SK-N-SH (cell line): ENCODE measurements around the gene DDX1. TPM values are rescaled to one million over a fixed set of nuclear protein-coding genes. Genes with fewer than 3 reads are reported as not detected.

Experiments
- CTCF ChIA-PET: fragments of 300-600, 350-600 bp; formaldehyde crosslinking; extraction: SDS; loops from one replicate; lab custom pipeline; 2021; lab: Yijun Ruan, JAX
- POLR2A ChIA-PET: fragments of 350-600 bp; sonication (Branson Sonifier 250); formaldehyde crosslinking; extraction: SDS; loops from one replicate; lab custom pipeline; 2020; ENCODE audit warnings: antibody characterized with exemption, inconsistent platforms; lab: Yijun Ruan, JAX
- DNase-seq: peaks from one replicate; pipeline ENCODE4 v3.0.0; 2012
- H2AFZ ChIP-seq: fragments of 200-600 bp; sonication (generic); 2 replicates; pipeline ENCODE4 v1.8.1; 2016; ENCODE audit warnings: antibody characterized with exemption, mild to moderate bottlenecking, low read depth
- H3F3A ChIP-seq: fragments of 200-600 bp; sonication (generic); replicated peaks from 2 replicates; pipeline ENCODE3; 2016; ENCODE audit warnings: antibody characterized with exemption, mild to moderate bottlenecking; ENCODE audit not compliant: insufficient read depth
- H3K27ac ChIP-seq, 2 experiments: fragments of 200-500 bp in 1 of 2; fragments of 200-600 bp in 1 of 2; sonication (Bioruptor generic) in 1 of 2; sonication (generic), shearing (Covaris generic) in 1 of 2; 2 replicates each; pipeline versions ENCODE4 v1.5.1 to v1.6.1; 2014 to 2016; ENCODE audit warnings: low read depth in 2 of 2, inconsistent platforms in 1 of 2, low read length in 1 of 2, mild to moderate bottlenecking in 1 of 2, mixed read lengths in 1 of 2
- H3K27me3 ChIP-seq: fragments of 200-600 bp; sonication (generic), shearing (Covaris generic); 2 replicates; pipeline ENCODE4 v1.6.1; 2016; ENCODE audit warnings: mixed run types; ENCODE audit not compliant: insufficient read depth
- H3K36me3 ChIP-seq, 2 experiments: fragments of 200-500 bp in 1 of 2; fragments of 200-600 bp in 1 of 2; sonication (Bioruptor generic) in 1 of 2; sonication (generic) in 1 of 2; replicated peaks in 1 of 2; 2 replicates each; pipeline versions ENCODE3 to v1.5.1; 2014 to 2016; ENCODE audit warnings: low read length in 1 of 2, mild to moderate bottlenecking in 1 of 2; ENCODE audit not compliant: insufficient read depth in 2 of 2, control insufficient read depth in 1 of 2
- H3K4me1 ChIP-seq, 2 experiments: fragments of 200-500 bp in 1 of 2; fragments of 200-600 bp in 1 of 2; sonication (Bioruptor generic) in 1 of 2; sonication (generic), shearing (Covaris generic) in 1 of 2; 2 replicates each; pipeline versions ENCODE4 v1.5.1 to v1.6.1; 2014 to 2016; ENCODE audit warnings: low read depth in 1 of 2, low read length in 1 of 2, mixed run types in 1 of 2; ENCODE audit not compliant: insufficient read depth in 2 of 2, control insufficient read depth in 1 of 2
- H3K4me2 ChIP-seq: fragments of 200-600 bp; sonication (generic), shearing (Covaris generic); 2 replicates; pipeline ENCODE4 v1.6.1; 2017; ENCODE audit warnings: mixed run types
- H3K4me3 ChIP-seq, 2 experiments: fragments of 200-500 bp in 1 of 2; fragments of 200-600 bp in 1 of 2; sonication (Bioruptor generic) in 1 of 2; sonication (generic), shearing (Covaris generic) in 1 of 2; 2 replicates each; pipeline versions ENCODE4 v1.5.1 to v1.8.1; 2014 to 2016; ENCODE audit warnings: low read depth in 2 of 2, inconsistent platforms in 1 of 2, low read length in 1 of 2, mild to moderate bottlenecking in 1 of 2, mixed read lengths in 1 of 2, moderate library complexity in 1 of 2
- H3K79me2 ChIP-seq: fragments of 200-600 bp; sonication (generic); 2 replicates; pipeline ENCODE4 v1.8.1; 2017; ENCODE audit warnings: mild to moderate bottlenecking; ENCODE audit not compliant: insufficient read depth
- H3K9ac ChIP-seq: fragments of 200-600 bp; sonication (generic); 2 replicates; pipeline ENCODE4 v1.6.1; 2017; ENCODE audit warnings: mixed run types
- H3K9me2 ChIP-seq: fragments of 200-600 bp; sonication (generic); 2 replicates; pipeline ENCODE4 v1.6.1; 2017; ENCODE audit warnings: mixed run types
- H3K9me3 ChIP-seq: fragments of 200-600 bp; sonication (generic); 2 replicates; pipeline ENCODE4 v1.6.1; 2017; ENCODE audit warnings: mixed run types, mild to moderate bottlenecking, moderate library complexity
- H4K20me1 ChIP-seq: fragments of 200-600 bp; sonication (generic); 2 replicates; pipeline ENCODE4 v1.6.1; 2017; ENCODE audit warnings: mild to moderate bottlenecking, mixed run types; ENCODE audit not compliant: insufficient read depth
- EP300 ChIP-seq, 2 experiments: IDR thresholded peaks; 2 replicates each; pipeline versions ENCODE4 v1.4.0 to v1.6.1; 2012; ENCODE audit warnings: borderline replicate concordance in 1 of 2, low read depth in 1 of 2, low read length in 1 of 2
- FOXM1 ChIP-seq: IDR thresholded peaks from 2 replicates; pipeline ENCODE4 v1.4.0; 2012; ENCODE audit warnings: low read depth, mild to moderate bottlenecking
- JUND ChIP-seq: IDR thresholded peaks from 2 replicates; pipeline ENCODE4 v1.4.0; 2012
- MAX ChIP-seq: IDR thresholded peaks from 2 replicates; pipeline ENCODE4 v1.4.0; 2012; ENCODE audit warnings: low read depth
- NFIC ChIP-seq: IDR thresholded peaks from 2 replicates; pipeline ENCODE4 v1.4.0; 2012; ENCODE audit warnings: borderline replicate concordance
- NRF1 ChIP-seq: IDR thresholded peaks from 2 replicates; pipeline ENCODE4 v1.6.1; 2012; ENCODE audit warnings: low read depth, mild to moderate bottlenecking, low read length
- POLR2AphosphoS5 ChIP-seq: IDR thresholded peaks from 2 replicates; pipeline ENCODE4 v1.6.1; 2012; ENCODE audit warnings: low read depth, low read length
- RXRA ChIP-seq: IDR thresholded peaks from 2 replicates; pipeline ENCODE4 v1.4.0; 2012; ENCODE audit warnings: low read depth, mild to moderate bottlenecking, borderline replicate concordance
- SIN3A ChIP-seq: IDR thresholded peaks from 2 replicates; pipeline ENCODE4 v1.6.1; 2012; ENCODE audit warnings: low read depth, mild to moderate bottlenecking, low read length, moderate library complexity, borderline replicate concordance
- TAF1 ChIP-seq: IDR thresholded peaks from 2 replicates; pipeline ENCODE4 v1.6.1; 2012; ENCODE audit warnings: low read depth, mild to moderate bottlenecking, low read length, moderate library complexity, borderline replicate concordance
- TCF12 ChIP-seq: IDR thresholded peaks from 2 replicates; pipeline ENCODE4 v1.4.0; 2012
- USF2 ChIP-seq: fragments of 150-350 bp; IDR thresholded peaks from 2 replicates; pipeline ENCODE4 v1.6.1; 2017; ENCODE audit warnings: antibody characterized with exemption, low read length, low read depth, borderline replicate concordance
- WGBS: methylation state at CpG from one replicate; pipeline ENCODE4 v1.1.6; 2017; ENCODE audit warnings: low lambda C conversion rate; 5-methylcytosine and 5-hydroxymethylcytosine counted together
- polyA plus RNA-seq, 3 experiments: library from polyadenylated mRNA; depleted of rRNA; stranded (reverse); fragments of >200 nt; gene quantifications; 2 replicates each; pipeline ENCODE4 v1.2.3, GENCODE V29; 2012

DDX1 gene
- polyA plus RNA-seq, 1 of the 3 experiments (the other 2 are of a cell fraction), result 54.5 TPM

- H3K27ac ChIP-seq, result 0 out of 4 replicates have a peak overlapping the region, but pooled peaks of 1 of the 2 experiments have one; percentile 4
- H3K9me3 ChIP-seq, result no peaks in the 10 kb centered on the region
- H3F3A ChIP-seq, result peaks cover 5% of the 10 kb centered on the region
- peaks cover 17 to 34% of the 10 kb centered on the region in 2 experiments for H3K36me3 ChIP-seq
- H3K27me3 ChIP-seq, result no peaks in the 10 kb centered on the region
- 87% methylated on average over 5 of the region's 5 CpGs for WGBS
- peaks cover 0 to 8% of the 10 kb centered on the region in 2 experiments; a peak in 2 of 4 replicates for H3K4me1 ChIP-seq
- H4K20me1 ChIP-seq, result peaks cover 7% of the 10 kb centered on the region; the same call in 1 of the 2 replicates
- peaks cover 51% of the 10 kb centered on the region for H3K79me2 ChIP-seq
- DNase-seq, result no peak
- no peak overlapping the region for H3K9ac ChIP-seq
- H2AFZ ChIP-seq, result no peak overlapping the region
- ChIA-PET POLR2A (no interaction called here), CTCF (interaction anchor here (0.7 to 0.9 kb wide), 4 partner anchors 18 to 172 kb away, joined by 3 to 4 read pairs (median 3); no protein-coding TSS in a partner anchor)
- TF ChIP-seq TCF12 (no peak), NFIC (no peak), SIN3A (no peak), USF2 (no peak), JUND (no peak), EP300 (IDR thresholded peaks at IDR 0.05; ENCODE audit: borderline replicate concordance in 1 of 2, low read depth in 1 of 2, low read length in 1 of 2) (no peak), NRF1 (no peak), POLR2AphosphoS5 (no peak), MAX (no peak), RXRA (no peak)
- no peak overlapping the region for H3K4me3 ChIP-seq
- no peaks in the 10 kb centered on the region for H3K9me2 ChIP-seq
- no peak overlapping the region for H3K4me2 ChIP-seq
These were observed 37.0 kb upstream of the DDX1 start for GRCh38 chr2:15554525-15555218.

GRCh38 chr2:15555760-15556193, 35.9 kb upstream of the DDX1 start:
- POLR2A ChIA-PET, result no interaction called here
- CTCF ChIA-PET, result interaction anchor here (0.8 to 4.8 kb wide), 3 partner anchors 9 to 395 kb away, joined by 3 to 36 read pairs (median 4); no protein-coding TSS in a partner anchor
- H3K79me2 ChIP-seq, result peaks cover 62% of the 10 kb centered on the region
- H3K27ac ChIP-seq, result no peak overlapping the region
- no peaks in the 10 kb centered on the region for H3K27me3 ChIP-seq
- DNase-seq, result no peak
- no peak overlapping the region for H2AFZ ChIP-seq
- TF ChIP-seq FOXM1, result no peak
- no peak for TF ChIP-seq USF2
- TF ChIP-seq EP300 (IDR thresholded peaks at IDR 0.05; ENCODE audit: borderline replicate concordance in 1 of 2, low read depth in 1 of 2, low read length in 1 of 2), result no peak
- TF ChIP-seq MAX, result no peak
- TF ChIP-seq TAF1, result no peak
- no peak for TF ChIP-seq NFIC
- TF ChIP-seq JUND, result no peak
- no peak overlapping the region for H3K9ac ChIP-seq
- no peak overlapping the region for H3K4me3 ChIP-seq
- no peaks in the 10 kb centered on the region for H3K9me2 ChIP-seq
- H4K20me1 ChIP-seq, result peaks cover 9% of the 10 kb centered on the region; the same call in 1 of the 2 replicates
- H3K9me3 ChIP-seq, result no peaks in the 10 kb centered on the region
- H3F3A ChIP-seq, result peaks cover 8% of the 10 kb centered on the region
- H3K4me2 ChIP-seq, result no peak overlapping the region
- peaks cover 0 to 10% of the 10 kb centered on the region in 2 experiments; a peak in 2 of 4 replicates for H3K4me1 ChIP-seq
- peaks cover 17 to 33% of the 10 kb centered on the region in 2 experiments for H3K36me3 ChIP-seq
- 95% methylated on average over 3 of the region's 3 CpGs for WGBS
